GM10847 (cell line): ENCODE measurements around the gene HPCAL4.

ENCODE experiments used
- POLR2A ChIP-seq: IDR thresholded peaks from 2 replicates; pipeline ENCODE4 v1.6.1; 2011; ENCODE audit not compliant: insufficient read length; ENCODE audit errors: extremely low read depth

The HPCAL4 gene

DNA sequence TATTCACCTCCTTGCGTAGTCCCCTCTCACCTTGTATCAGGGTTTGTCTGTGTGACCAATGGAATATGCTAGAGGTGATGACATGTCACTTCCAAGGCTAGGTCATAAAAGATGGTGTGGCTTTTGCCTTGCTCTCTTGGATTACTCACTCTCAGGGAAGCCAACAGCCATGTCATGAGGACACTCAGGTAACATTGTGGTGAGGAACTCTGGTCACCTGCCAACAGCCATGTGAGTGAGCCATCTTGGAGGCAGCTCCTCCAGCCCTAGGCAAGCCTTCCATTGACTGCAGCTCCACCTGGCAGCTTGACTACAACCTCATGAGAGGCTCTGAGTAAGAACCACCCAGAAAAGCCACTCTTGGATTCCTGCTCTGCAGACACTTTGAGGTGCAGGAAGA is 40.8 kb downstream of the HPCAL4 start:
- TF ChIP-seq POLR2A = no peak

DNA sequence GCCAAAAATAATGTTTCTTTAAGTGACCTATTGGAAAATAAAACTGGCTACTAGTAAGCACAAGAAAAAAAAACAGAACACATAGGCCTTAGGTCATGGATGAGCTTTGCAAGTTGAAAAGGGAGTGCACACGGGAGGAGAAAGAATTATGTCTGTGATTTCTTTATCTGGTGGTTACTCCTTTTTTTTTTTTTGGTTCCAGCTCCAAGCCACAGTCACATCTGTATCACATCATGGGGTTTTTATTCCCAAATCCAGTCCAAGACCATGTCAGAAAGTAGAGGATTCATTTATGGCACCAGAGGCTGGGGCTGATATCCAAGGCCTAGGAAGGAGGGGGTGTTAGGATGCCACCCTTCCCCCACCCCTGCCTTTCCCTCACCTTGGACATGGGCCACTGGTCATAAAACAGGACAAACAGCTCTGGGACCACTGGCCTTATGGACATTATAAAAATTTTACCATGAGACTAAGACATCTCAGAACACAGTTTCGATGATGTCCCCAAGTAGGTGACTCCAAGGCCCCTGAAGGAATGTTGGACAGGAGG is 41.5 kb downstream of the HPCAL4 start:
- TF ChIP-seq POLR2A = no peak

DNA sequence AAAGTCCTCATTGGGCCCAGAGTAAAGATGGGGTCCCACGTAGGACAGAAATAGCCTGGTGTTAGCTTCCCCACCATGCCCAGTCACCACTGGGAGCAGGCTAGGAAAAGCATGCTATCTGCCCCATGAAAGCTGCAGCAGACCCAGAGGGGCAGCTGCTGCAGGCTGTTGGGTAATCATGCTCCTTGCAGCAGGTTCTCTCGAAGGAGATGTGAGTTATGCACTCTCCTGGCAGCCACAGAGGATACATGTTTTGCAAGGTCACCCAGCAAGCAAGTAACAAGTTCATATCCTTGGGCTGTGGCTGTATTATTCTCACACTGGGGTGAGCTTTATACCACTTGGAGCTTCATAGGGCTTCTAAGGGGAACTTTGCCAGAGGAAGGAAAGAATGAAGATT is 42.7 kb downstream of the HPCAL4 start:
- TF ChIP-seq POLR2A = no peak

DNA sequence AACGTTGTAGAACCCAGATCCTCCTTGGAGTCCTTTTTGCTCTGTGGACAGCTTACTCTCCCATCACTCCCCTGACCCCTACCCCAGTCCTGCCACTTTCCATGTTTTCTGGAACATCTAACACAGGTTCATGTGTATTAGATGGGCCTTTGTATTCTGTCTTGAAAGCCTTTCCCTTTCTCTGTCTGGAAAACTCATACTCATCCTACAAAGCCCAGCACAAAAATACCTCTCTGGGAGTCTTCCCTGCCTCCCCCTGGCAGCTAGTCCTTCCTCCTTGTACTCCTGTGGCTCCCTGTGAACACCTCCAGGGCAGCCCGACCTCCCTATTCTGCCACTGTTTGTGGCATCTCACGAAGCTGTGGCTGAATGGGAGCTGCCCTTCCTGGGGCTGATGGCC is 44.0 kb downstream of the HPCAL4 start:
- TF ChIP-seq POLR2A = no peak

DNA sequence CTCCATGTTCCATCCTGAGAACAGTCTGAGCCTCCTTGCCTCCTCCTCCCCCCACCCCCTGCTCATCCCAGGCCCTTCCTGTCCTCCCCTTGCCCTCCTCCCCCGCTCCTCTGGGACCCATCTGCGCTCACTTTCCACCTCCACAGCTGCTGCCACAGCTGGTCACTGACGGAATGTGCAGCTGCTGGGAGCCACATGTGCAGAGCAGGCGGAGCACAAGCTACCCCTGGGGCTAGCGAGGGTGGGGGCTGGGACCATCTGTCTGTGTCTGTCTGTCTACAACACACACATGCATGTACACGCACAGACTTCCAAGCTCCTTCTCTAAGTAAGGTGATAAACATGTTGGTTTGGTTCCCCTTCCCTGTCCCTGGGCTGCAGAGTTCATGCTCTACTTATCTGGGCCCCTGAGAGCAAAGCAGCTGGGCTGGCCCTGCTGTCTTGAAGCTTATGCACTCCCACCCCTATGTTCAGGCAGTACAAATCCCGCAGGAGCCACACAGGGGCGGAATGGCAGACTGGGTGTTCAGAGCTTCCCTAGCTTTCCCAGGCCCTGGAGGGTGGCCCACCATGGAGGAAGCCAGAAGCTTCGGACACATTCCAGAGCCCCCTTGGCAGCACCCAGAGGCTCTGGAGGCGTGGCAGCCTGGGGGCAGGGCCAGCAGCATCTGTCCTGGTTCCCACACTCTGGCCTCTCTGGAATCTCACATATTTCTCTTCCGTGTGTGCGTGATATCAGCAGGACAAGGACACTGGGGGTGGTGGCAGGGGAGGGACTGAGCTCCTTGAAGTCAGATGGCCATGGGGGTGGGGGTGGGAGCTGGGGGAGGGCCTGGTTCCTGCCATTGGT is 44.8 kb downstream of the HPCAL4 start:
- no peak for TF ChIP-seq POLR2A

DNA sequence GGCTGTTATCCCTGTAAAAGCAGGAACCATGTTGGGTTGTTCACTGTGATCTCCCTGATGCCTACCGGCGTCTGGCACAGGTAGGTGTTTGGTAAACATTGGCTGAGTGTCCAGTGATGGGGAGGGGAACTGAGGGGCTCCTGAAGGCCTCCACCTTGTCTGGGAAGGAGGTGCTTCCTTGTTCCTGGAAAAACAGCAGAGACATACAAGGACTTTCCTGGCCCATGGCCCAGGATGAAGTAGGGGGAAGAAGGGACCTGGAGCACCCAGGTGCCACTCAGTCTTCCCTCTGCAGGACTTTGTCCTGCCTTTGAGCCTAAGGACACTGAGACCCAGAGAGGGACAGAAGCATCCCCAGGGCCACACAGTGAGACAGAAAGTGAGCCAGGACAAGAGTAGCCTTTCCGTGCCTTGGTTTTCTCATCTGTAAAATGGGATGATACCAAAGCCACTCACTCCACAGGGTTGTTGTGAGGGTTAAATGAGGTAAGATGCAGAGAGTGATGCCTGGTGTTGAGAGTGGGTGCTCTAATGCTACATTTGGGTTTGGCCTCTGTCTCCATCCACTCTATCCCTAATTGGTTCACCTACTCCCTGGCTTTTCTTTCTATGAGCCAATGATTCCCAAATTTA is 45.7 kb downstream of the HPCAL4 start:
- TF ChIP-seq POLR2A = no peak

DNA sequence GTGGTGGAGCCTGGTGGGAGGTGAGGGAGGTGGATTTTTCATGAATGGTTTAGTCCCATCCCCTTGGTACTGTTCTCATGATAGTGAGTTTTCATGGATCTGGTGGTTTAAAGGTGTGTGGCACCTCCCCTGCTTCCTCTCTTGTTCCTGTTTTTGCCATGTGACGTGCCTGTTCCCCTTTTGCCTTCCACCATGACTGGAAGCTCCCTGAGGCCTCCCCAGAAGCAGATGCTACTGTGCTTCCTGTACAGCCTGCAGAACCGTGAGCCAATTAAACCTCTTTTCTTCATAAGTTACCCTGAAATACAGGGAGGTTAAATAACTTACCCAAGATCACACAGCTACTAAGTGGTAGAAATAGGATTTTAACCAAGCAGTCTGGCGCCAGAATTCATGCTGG is 47.5 kb downstream of the HPCAL4 start:
- TF ChIP-seq POLR2A = no peak

DNA sequence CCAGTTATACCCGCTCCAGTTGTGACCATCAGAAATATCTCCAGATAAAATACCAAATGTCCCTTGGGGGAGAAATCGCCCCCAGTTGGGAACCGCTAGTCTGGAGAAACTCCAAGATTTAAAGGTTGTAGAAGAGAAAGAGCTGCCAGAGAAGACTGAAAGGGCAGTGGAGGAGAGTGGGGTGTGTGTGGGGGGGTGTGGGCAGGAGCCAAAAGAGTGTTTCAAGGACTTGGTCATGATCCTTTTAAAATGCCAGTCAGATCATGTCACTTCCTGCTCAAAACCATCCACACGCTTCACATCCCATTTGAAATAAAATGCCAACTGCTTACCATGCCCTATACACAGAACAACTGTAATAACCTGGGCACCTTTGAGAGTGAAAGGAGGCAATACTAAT is 48.4 kb downstream of the HPCAL4 start:
- no peak for TF ChIP-seq POLR2A

DNA sequence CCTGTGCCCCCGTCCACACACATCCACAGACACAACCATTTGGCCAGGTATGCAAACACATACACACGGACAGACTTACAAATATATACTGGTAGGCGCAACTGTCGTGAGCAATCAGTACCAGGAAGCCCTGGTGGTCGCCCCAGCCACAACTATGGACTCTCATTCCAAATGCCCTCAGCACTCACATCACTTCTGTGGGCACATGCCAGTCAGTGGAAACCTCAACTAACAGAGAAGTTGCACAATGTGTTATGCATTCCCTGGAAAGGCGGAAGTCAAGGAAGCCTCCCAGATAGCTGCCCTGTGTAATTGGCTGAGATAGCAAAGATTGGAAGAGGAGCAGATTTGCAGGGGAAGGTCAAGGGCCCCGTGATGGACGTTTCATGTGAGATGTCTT is 50.4 kb downstream of the HPCAL4 start:
- no peak for TF ChIP-seq POLR2A

DNA sequence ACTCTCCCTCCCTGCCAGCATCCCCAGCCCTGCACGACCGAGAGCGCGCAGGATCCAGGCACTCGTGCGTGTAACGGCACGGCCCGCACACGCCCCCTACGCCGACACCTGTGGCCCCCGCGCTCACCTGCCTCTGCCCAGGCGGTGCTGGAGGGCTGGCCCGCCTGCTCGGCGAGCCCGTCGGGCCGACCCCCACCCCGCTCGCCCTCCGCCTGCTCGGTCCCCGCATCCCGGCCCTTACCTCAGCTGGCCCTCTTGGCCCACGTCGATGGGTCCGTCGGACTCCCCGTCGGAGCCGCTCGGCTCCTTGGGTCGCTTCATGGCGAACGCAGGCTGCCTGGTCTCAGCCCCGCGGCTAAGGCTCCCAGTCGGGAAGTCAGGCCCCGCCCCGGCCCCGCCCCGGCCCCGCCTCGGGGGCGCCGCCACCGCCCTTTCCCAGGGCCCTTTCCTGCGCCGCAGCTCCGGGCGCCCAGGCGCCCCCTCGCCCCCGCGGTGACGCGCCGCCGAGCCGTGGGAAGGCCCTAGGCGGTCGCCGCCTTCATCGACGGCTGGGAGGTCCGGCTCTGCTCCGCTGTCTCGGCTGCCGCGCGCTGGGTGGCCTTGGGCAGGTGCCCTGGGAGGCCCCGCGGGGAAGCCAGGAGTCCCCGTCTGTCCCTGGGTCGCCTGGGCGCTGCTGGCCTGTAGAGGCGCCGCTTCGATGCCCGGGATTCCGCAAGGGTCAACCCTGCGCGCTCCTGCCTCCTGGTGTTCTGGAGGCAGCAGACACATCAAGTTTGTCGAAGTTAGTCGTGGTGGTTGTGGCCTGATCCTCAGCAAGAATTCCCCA is 51.7 kb downstream of the HPCAL4 start, which contains the start of gene HEYL:
HEYL (minus strand) TSS at position 339 of the 826 bp plus-strand sequence; CDS start at position 321, 18 bp downstream.
- TF ChIP-seq POLR2A = no peak

DNA sequence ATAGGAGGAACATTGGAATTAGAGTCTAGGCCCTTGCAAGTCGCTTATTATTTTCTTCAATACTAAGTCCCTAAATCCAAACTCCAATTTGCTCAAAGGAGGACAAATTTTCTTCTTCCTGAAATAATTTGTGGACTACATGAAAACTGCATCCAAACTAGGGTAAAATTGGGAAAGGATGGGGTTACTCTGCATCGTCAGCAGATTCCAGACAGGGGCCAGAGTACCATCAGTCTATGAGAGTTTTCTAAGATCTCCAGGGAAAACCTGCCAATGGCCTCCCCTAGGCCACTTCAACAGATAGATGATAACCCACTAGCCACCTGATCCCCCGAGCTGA is 52.3 kb downstream of the HPCAL4 start:
- no peak for TF ChIP-seq POLR2A

DNA sequence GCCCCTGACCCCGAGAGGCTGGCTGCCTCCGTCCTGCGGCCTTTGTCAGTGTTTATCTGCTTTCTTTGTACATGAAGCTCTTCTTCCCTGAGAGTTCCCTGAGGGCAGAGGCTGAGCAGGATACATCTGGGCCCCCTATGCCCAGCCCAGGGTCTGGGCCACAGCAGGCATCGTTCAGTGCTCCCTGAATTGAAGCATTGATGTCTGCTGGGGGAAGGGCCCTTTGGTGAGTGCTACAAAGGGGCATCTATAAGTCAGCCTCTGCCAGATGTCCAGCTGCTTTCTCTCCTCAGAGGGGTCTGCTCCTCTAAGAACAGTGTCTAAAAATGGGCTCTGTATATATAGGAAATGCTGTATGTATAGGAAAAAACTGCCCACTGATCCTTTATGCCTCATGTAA is 53.9 kb downstream of the HPCAL4 start:
- no peak for TF ChIP-seq POLR2A

DNA sequence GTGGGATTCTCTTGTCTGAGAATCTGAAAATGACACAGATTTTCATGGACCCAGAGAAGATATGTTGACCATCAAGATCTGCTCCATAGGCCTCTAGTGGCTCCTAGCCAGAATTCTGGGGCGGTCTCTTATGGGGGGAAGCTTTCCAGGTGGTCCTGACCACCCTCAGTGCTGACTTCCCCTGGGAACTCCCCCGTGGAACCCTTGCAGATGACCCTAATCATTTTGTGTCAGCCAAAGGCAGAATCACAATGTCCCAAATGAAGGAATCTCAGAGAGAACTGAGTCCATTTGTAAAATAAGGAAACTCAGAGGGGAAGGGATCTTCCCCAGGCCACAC is 55.4 kb downstream of the HPCAL4 start:
- TF ChIP-seq POLR2A = no peak

DNA sequence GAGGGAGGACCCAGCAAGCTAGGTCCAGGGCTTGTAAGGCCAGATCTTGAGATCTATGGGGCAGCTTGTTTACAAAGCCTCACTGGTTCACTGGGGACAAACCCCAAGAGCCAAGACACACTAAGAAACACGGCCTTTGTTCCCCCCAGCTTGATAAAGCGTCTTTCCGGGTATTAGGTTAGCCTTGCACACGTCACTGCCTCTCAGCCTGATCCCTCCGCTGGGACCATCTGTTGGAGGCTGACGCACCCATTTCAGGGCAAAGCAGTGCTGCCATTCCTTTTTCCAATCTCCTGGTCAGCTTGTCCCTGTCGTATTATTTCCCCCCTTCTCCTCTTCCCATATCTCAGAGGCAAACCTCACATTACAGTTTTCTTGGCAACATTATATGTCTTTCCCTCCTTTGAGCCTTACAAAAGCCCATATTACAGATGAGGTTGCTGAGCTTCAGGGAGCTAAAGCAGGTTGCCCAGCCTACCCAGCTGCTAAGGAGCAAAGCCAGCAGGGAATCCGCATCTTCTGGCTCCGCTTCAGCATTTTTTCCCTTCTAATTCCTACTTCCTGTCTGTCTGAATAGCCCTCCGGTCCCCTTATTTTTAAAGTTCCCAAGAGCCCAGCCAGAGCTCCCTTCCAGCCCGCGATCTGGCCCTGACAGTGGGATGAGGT is 55.9 kb downstream of the HPCAL4 start:
- TF ChIP-seq POLR2A = no peak

DNA sequence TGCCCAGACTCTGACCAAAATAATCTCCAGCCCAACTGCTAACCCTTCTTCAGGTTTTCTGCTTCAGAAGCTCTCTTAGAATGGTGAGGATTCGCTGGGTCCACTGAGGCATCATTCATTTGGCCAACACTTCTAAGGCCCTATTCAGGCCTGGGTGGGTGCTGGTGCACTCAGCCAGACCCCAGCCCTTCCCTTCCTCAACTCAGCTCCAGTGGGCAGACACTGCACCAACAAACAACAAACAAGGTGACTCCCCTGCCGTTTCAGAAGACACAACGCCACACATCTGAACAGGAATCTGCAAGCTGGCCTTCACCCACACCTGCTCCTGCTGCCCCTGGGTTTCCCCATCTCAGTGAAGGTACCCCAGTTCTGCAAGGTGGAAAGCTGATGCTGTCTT is 57.8 kb downstream of the HPCAL4 start:
- TF ChIP-seq POLR2A = no peak
